ENCODE results near the gene PGP. TPM values are rescaled to one million over a fixed set of nuclear protein-coding genes. Genes with fewer than 3 reads are reported as not detected.

PGP gene
- total and polyA plus RNA-seq, 12 donors: 21.1 to 48.3 (median 27.3) TPM

- no peak overlapping the region for H3K4me3 ChIP-seq
- H3K27ac ChIP-seq: no peak overlapping the region
- H3K36me3 ChIP-seq: peaks cover 0 to 94% (median 33%) of the 10 kb centered on the region in 9 donors
- 87 to 91% methylated on average over 14 of the region's 14 CpGs for WGBS, 2 donors
- H3K4me1 ChIP-seq: peaks cover 0 to 14% (median 0%) of the 10 kb centered on the region in 9 donors
- DNase-seq: no peak
- no peaks in the 10 kb centered on the region for H3K9me3 ChIP-seq
- TF ChIP-seq CTCF (IDR thresholded peaks at IDR 0.05): no peak
- no peak for ATAC-seq
- peaks cover 0 to under 1% (median 0%) of the 10 kb centered on the region in 7 donors for H3K27me3 ChIP-seq
- intact Hi-C loops (cut with DNase I): no loop called here
Observed at GRCh38 chr16:2173366-2173765, 41.3 kb downstream of the PGP start.

- Histone ChIP-seq H3K27me3 (no peaks in the 10 kb centered on the region), H3K4me3 (no peak overlapping the region), H3K9me3 (no peaks in the 10 kb centered on the region), H3K4me1 (peaks cover 0 to 14% (median 0%) of the 10 kb centered on the region in 9 donors), H3K27ac (no peak overlapping the region), H3K36me3 (peaks cover 0 to 95% (median 33%) of the 10 kb centered on the region in 9 donors)
- ATAC-seq (no peak), DNase-seq (no peak)
- intact Hi-C loops (cut with DNase I): no loop called here
- TF ChIP-seq CTCF (IDR thresholded peaks at IDR 0.05): no peak
- WGBS, 2 donors: 93 to 94% methylated on average over 29 of the region's 29 CpGs
Observed at GRCh38 chr16:2172688-2173335, 41.8 kb downstream of the PGP start.

- no peak for TF ChIP-seq CTCF (IDR thresholded peaks at IDR 0.05)
Observed at GRCh38 chr16:2171601-2172178, 43.0 kb downstream of the PGP start.

DNA sequence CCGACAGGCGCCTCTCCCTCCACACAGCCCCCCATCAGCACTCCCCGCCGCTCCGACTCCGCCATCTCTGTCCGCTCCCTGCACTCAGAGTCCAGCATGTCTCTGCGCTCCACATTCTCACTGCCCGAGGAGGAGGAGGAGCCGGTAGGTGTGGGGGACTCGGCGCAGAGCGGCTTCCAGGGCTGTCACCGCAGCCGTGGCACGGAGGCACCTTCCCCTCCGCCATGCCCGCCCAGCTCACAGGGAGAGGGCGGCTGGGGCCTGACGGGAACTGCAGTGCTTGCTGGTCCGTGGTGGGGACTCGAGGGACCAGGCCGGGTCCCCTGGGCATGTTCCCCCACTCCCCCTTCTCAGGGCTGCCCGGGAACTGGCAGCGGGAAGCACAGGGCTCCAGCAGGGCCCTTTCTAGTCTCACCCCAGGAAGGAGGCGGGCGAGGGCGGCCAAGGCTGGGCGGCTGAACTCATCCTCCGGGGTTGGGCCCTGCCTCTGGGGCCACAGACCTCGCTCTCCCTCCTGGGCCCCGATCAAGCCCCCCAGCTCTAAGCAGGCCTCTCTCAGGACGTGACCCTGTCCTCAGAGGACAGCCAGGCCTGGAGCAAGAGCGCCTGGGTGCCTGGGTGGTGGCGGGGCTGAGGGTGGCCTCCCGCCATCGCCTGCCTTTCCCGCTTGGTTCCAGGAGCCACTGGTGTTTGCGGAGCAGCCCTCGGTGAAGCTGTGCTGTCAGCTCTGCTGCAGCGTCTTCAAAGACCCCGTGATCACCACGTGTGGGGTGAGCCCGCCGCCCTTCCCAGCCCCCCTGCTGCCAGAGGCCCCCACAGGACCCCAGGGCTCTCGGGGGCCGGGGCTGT is 43.8 kb downstream of the PGP start:
- 90% methylated on average over 44 to 47 of the region's 47 CpGs for WGBS, 2 donors
- peak overlapping the region in 4 of 10 donors; percentile 15 to 72 (median 56) for H3K27ac ChIP-seq
- DNase-seq (no peak), ATAC-seq (peak in 1 of 8 donors; percentile 5)
- H3K36me3 ChIP-seq: peaks cover 0 to 94% (median 26%) of the 10 kb centered on the region in 9 donors
- H3K9me3 ChIP-seq: no peaks in the 10 kb centered on the region
- intact Hi-C loops (cut with DNase I): no loop called here
- peaks cover 0 to 14% (median 0%) of the 10 kb centered on the region in 9 donors for H3K4me1 ChIP-seq
- H3K27me3 ChIP-seq: no peaks in the 10 kb centered on the region
- TF ChIP-seq CTCF (IDR thresholded peaks at IDR 0.05): no peak
- peak overlapping the region in 7 of 10 donors; percentile 3 to 40 (median 25) for H3K4me3 ChIP-seq

More at GRCh38 chr16:2171601-2172178, 43.0 kb downstream of the PGP start:
- H3K27ac ChIP-seq: no peak overlapping the region
- peaks cover 0 to 14% (median 0%) of the 10 kb centered on the region in 9 donors for H3K4me1 ChIP-seq
- intact Hi-C loops (cut with DNase I): no loop called here
- ATAC-seq (no peak), DNase-seq (no peak)
- no peaks in the 10 kb centered on the region for H3K9me3 ChIP-seq
- H3K27me3 ChIP-seq: no peaks in the 10 kb centered on the region
- 96% methylated on average over 27 to 28 of the region's 28 CpGs for WGBS, 2 donors
- H3K36me3 ChIP-seq: peaks cover 0 to 94% (median 31%) of the 10 kb centered on the region in 9 donors
- H3K4me3 ChIP-seq: no peak overlapping the region
